Trophoblast cell (in vitro differentiated cells and primary cell): ENCODE results near the gene METAP1D.
A peak's percentile ranks its signal among the peaks of the same experiment; 100 is the strongest.

Experiments
- DNase-seq, 2 donors: peaks; one replicate each; pipeline ENCODE4 v3.0.0-alpha.2; 2016
- H2AFZ ChIP-seq: 2 replicates; pipeline ENCODE4 v1.6.1; 2013; ENCODE audit warnings: low read length, moderate library complexity, mild to moderate bottlenecking; ENCODE audit not compliant: insufficient read depth, poor library complexity
- H2AK5ac ChIP-seq: 2 replicates; pipeline ENCODE4 v1.6.1; 2013; ENCODE audit warnings: mild to moderate bottlenecking, low read length
- H2BK120ac ChIP-seq: 2 replicates; pipeline ENCODE4 v1.6.1; 2013; ENCODE audit warnings: low read length, mild to moderate bottlenecking, moderate library complexity; ENCODE audit not compliant: insufficient read depth, poor library complexity
- H2BK12ac ChIP-seq: 2 replicates; pipeline ENCODE4 v1.6.1; 2013; ENCODE audit warnings: mild to moderate bottlenecking, low read length, moderate library complexity
- H2BK5ac ChIP-seq: 2 replicates; pipeline ENCODE4 v1.6.1; 2013; ENCODE audit warnings: low read length, low read depth, moderate library complexity, mild to moderate bottlenecking; ENCODE audit not compliant: poor library complexity
- H3K14ac ChIP-seq: 2 replicates; pipeline ENCODE4 v1.6.1; 2013; ENCODE audit warnings: mild to moderate bottlenecking, low read length
- H3K18ac ChIP-seq: 2 replicates; pipeline ENCODE4 v1.6.1; 2013; ENCODE audit warnings: mild to moderate bottlenecking, low read length
- H3K23ac ChIP-seq: 2 replicates; pipeline ENCODE4 v1.6.1; 2013; ENCODE audit warnings: low read length
- H3K27ac ChIP-seq: 2 replicates; pipeline ENCODE4 v1.5.1; 2013; ENCODE audit warnings: low read depth, mild to moderate bottlenecking, inconsistent platforms, low read length, moderate library complexity
- H3K27me3 ChIP-seq: 2 replicates; pipeline ENCODE4 v1.6.1; 2013; ENCODE audit warnings: inconsistent platforms, mild to moderate bottlenecking, low read length, moderate library complexity; ENCODE audit not compliant: insufficient read depth
- H3K36me3 ChIP-seq, 2 experiments: 1 replicate in 1 of 2; 2 replicates in 1 of 2; pipeline ENCODE4 v1.6.1; 2013; ENCODE audit warnings: low read length in 2 of 2, mild to moderate bottlenecking in 2 of 2, moderate library complexity in 1 of 2; ENCODE audit not compliant: insufficient read depth in 2 of 2, control insufficient read depth in 1 of 2
- H3K4ac ChIP-seq: 2 replicates; pipeline ENCODE4 v1.6.1; 2013; ENCODE audit warnings: low read depth, mild to moderate bottlenecking, low read length, moderate library complexity
- H3K4me1 ChIP-seq, 2 experiments: 1 replicate in 1 of 2; 2 replicates in 1 of 2; pipeline ENCODE4 v1.6.1; 2013; ENCODE audit warnings: low read length in 2 of 2, mild to moderate bottlenecking in 2 of 2, moderate library complexity in 1 of 2; ENCODE audit not compliant: insufficient read depth in 2 of 2, control insufficient read depth in 1 of 2
- H3K4me2 ChIP-seq: 2 replicates; pipeline ENCODE4 v1.6.1; 2013; ENCODE audit warnings: inconsistent platforms, mild to moderate bottlenecking, low read length, moderate library complexity
- H3K4me3 ChIP-seq: 2 replicates; pipeline ENCODE4 v1.5.1; 2013; ENCODE audit warnings: mild to moderate bottlenecking, low read depth, low read length, inconsistent platforms
- H3K79me1 ChIP-seq: one replicate; pipeline ENCODE4 v1.6.1; 2013; ENCODE audit warnings: low read length
- H3K79me2 ChIP-seq: 2 replicates; pipeline ENCODE4 v1.6.1; 2013; ENCODE audit warnings: low read length, mild to moderate bottlenecking; ENCODE audit not compliant: control insufficient read depth, insufficient read depth, poor library complexity
- H3K9ac ChIP-seq: 2 replicates; pipeline ENCODE4 v1.6.1; 2013; ENCODE audit warnings: mild to moderate bottlenecking, low read length
- H3K9me3 ChIP-seq: 2 replicates; pipeline ENCODE4 v1.6.1; 2013; ENCODE audit warnings: low read depth, mild to moderate bottlenecking, control low read depth, inconsistent platforms, low read length; ENCODE audit not compliant: insufficient read depth
- H4K12ac ChIP-seq: 2 replicates; pipeline ENCODE4 v1.6.1; 2013; ENCODE audit warnings: low read depth, mild to moderate bottlenecking, low read length, moderate library complexity
- H4K8ac ChIP-seq: 2 replicates; pipeline ENCODE4 v1.6.1; 2013; ENCODE audit warnings: low read depth, mild to moderate bottlenecking, low read length, moderate library complexity
- H4K91ac ChIP-seq: one replicate; pipeline ENCODE4 v1.6.1; 2013; ENCODE audit warnings: low read depth, mild to moderate bottlenecking, low read length, moderate library complexity
- WGBS: extraction: QIAGEN DNeasy Blood & Tissue Kit; methylation state at CpG from one replicate; pipeline ENCODE4 v1.1.7; 2013; ENCODE audit warnings: missing lambda C conversion rate; ENCODE audit not compliant: insufficient read length, insufficient coverage; ENCODE audit errors: extremely low coverage; 5-methylcytosine and 5-hydroxymethylcytosine counted together

The METAP1D gene

GRCh38 chr2:171957061-171957460, 42.7 kb upstream of the METAP1D start:
- no peak overlapping the region for H2BK120ac ChIP-seq
- no peak overlapping the region for H3K4me2 ChIP-seq
- no peak overlapping the region for H4K91ac ChIP-seq
- no peak overlapping the region for H2BK12ac ChIP-seq
- no peak overlapping the region for H3K18ac ChIP-seq
- H3K14ac ChIP-seq: no peak overlapping the region
- no peak overlapping the region for H3K4me3 ChIP-seq
- no peak overlapping the region for H3K27ac ChIP-seq
- H4K12ac ChIP-seq: no peak overlapping the region
- H3K4me1 ChIP-seq: no peaks in the 10 kb centered on the region
- no peaks in the 10 kb centered on the region for H3K79me1 ChIP-seq
- H3K4ac ChIP-seq: no peak overlapping the region
- WGBS: no CpG with 5 or more reads among the region's 2 CpGs
- no peaks in the 10 kb centered on the region for H3K79me2 ChIP-seq
- no peaks in the 10 kb centered on the region for H3K27me3 ChIP-seq
- DNase-seq: no peak
- no peak overlapping the region for H2AFZ ChIP-seq
- no peak overlapping the region for H2AK5ac ChIP-seq
- H3K36me3 ChIP-seq: peaks cover 3 to 8% of the 10 kb centered on the region in 2 experiments
- H3K9ac ChIP-seq: no peak overlapping the region
- H3K9me3 ChIP-seq: no peaks in the 10 kb centered on the region
- H3K23ac ChIP-seq: no peak overlapping the region
- no peak overlapping the region for H2BK5ac ChIP-seq
- no peak overlapping the region for H4K8ac ChIP-seq

GRCh38 chr2:171958475-171958874, 41.3 kb upstream of the METAP1D start:
- Histone ChIP-seq H3K79me2 (no peaks in the 10 kb centered on the region), H2BK12ac (no peak overlapping the region), H3K27me3 (no peaks in the 10 kb centered on the region), H2AK5ac (no peak overlapping the region), H3K4me2 (no peak overlapping the region), H3K79me1 (no peaks in the 10 kb centered on the region), H3K9ac (no peak overlapping the region), H3K4ac (no peak overlapping the region), H4K91ac (no peak overlapping the region), H2BK5ac (no peak overlapping the region), H4K8ac (no peak overlapping the region), H3K23ac (no peak overlapping the region), H3K18ac (no peak overlapping the region), H3K4me1 (no peaks in the 10 kb centered on the region), H2BK120ac (no peak overlapping the region), H3K4me3 (no peak overlapping the region), H3K9me3 (no peaks in the 10 kb centered on the region), H2AFZ (no peak overlapping the region), H3K14ac (no peak overlapping the region), H3K36me3 (peaks cover under 1 to 3% of the 10 kb centered on the region in 2 experiments), H4K12ac (no peak overlapping the region), H3K27ac (no peak overlapping the region)
- DNase-seq: peak in 1 of 2 donors; percentile 60
- no CpG with 5 or more reads among the region's 3 CpGs for WGBS

GRCh38 chr2:171959998-171960397, 39.8 kb upstream of the METAP1D start:
- Histone ChIP-seq H2AK5ac (no peak overlapping the region), H2BK120ac (no peak overlapping the region), H3K36me3 (peaks cover 0 to 3% of the 10 kb centered on the region in 2 experiments), H3K23ac (no peak overlapping the region), H3K9me3 (no peaks in the 10 kb centered on the region), H4K8ac (no peak overlapping the region), H3K14ac (no peak overlapping the region), H2BK12ac (no peak overlapping the region), H3K4me3 (no peak overlapping the region), H4K12ac (no peak overlapping the region), H3K4me2 (no peak overlapping the region), H2AFZ (no peak overlapping the region), H3K18ac (no peak overlapping the region), H3K27me3 (no peaks in the 10 kb centered on the region), H3K79me2 (no peaks in the 10 kb centered on the region), H3K79me1 (no peaks in the 10 kb centered on the region), H3K9ac (no peak overlapping the region), H3K4me1 (no peaks in the 10 kb centered on the region), H4K91ac (no peak overlapping the region), H3K4ac (no peak overlapping the region), H2BK5ac (no peak overlapping the region), H3K27ac (no peak overlapping the region)
- WGBS: no CpG with 5 or more reads among the region's 2 CpGs
- no peak for DNase-seq

- no peak overlapping the region for H3K4ac ChIP-seq
- no peak overlapping the region for H4K8ac ChIP-seq
- H3K4me3 ChIP-seq: no peak overlapping the region
- H2AFZ ChIP-seq: no peak overlapping the region
- H3K23ac ChIP-seq: no peak overlapping the region
- H2BK12ac ChIP-seq: no peak overlapping the region
- no peaks in the 10 kb centered on the region for H3K79me2 ChIP-seq
- no peak overlapping the region for H4K12ac ChIP-seq
- H2AK5ac ChIP-seq: no peak overlapping the region
- H3K79me1 ChIP-seq: no peaks in the 10 kb centered on the region
- no peaks in the 10 kb centered on the region for H3K9me3 ChIP-seq
- no peak overlapping the region for H3K18ac ChIP-seq
- no peak overlapping the region for H2BK5ac ChIP-seq
- peaks cover 0 to 3% of the 10 kb centered on the region in 2 experiments for H3K36me3 ChIP-seq
- H3K27ac ChIP-seq: no peak overlapping the region
- DNase-seq: no peak
- H4K91ac ChIP-seq: no peak overlapping the region
- no peaks in the 10 kb centered on the region for H3K4me1 ChIP-seq
- no peak overlapping the region for H3K9ac ChIP-seq
- no CpG with 5 or more reads among the region's 3 CpGs for WGBS
- no peak overlapping the region for H3K4me2 ChIP-seq
- no peak overlapping the region for H2BK120ac ChIP-seq
- no peak overlapping the region for H3K14ac ChIP-seq
- no peaks in the 10 kb centered on the region for H3K27me3 ChIP-seq
Observed at GRCh38 chr2:171960570-171960969, 39.2 kb upstream of the METAP1D start.
